SK-MEL-5 (cell line): Measurements from ENCODE around the gene IQGAP2. TPM values are rescaled to one million over a fixed set of nuclear protein-coding genes. Genes with fewer than 3 reads are reported as not detected.

Experiments used
- small RNA-seq, 2 experiments: library from RNA; depleted of rRNA; stranded (forward); fragments of <200 nt; gene quantifications; one replicate each; pipeline ENCODE3, GENCODE V24; 2014
- total RNA-seq: library from RNA; depleted of rRNA; stranded (reverse); fragments of >200 nt; shearing (Covaris generic); gene quantifications from 2 replicates; pipeline ENCODE4 v1.2.3, GENCODE V29; 2014; rRNA removed

The IQGAP2 gene
- total RNA-seq, 1 experiment from 2014 or later = 0.95 TPM

Small RNAs within 50 kb of the gene (small RNA-seq; reads per million reads assigned to genes)
- gene RF02154 (0 reads per million in 2 experiments), gene RF02155 (0 reads per million in 2 experiments)

Other genes starting within 250 kb of the IQGAP2 start
- 0.05 TPM in 1 of 2 replicates, not detected in the other for gene F2RL2, start 220.1 kb downstream of the IQGAP2 start, total RNA-seq